GM12892 (cell line): Measurements from ENCODE around the gene GTF2I. TPM values are rescaled to one million over a fixed set of nuclear protein-coding genes. Genes with fewer than 3 reads are reported as not detected.

ENCODE experiments used
- DNase-seq: peaks from one replicate; pipeline ENCODE4 v3.0.0; 2011; ENCODE audit not compliant: insufficient read length
- FAIRE-seq: peaks from 2 replicates; lab custom pipeline; 2011; peaks lifted over from hg19 to GRCh38; lab: Jason Lieb, UNC
- POLR2A ChIP-seq: IDR thresholded peaks from 2 replicates; pipeline ENCODE4 v1.6.1; 2011; ENCODE audit warnings: low read depth, low read length, control low read depth
- POLR2AphosphoS5 ChIP-seq: IDR thresholded peaks from 2 replicates; pipeline ENCODE4 v1.6.1; 2011; ENCODE audit warnings: low read depth, low read length, control low read depth
- TAF1 ChIP-seq: IDR thresholded peaks from 2 replicates; pipeline ENCODE4 v1.6.1; 2011; ENCODE audit warnings: low read depth, mild to moderate bottlenecking, control low read depth, low read length, borderline replicate concordance
- polyA plus RNA-seq: library from polyadenylated mRNA; unstranded; fragments of >200 nt; gene quantifications from one replicate; pipeline ENCODE4 v1.2.1, GENCODE V29; 2012; ENCODE audit warnings: missing spikeins, inconsistent platforms; ENCODE audit not compliant: missing spikeins

The GTF2I gene
- 103 TPM for polyA plus RNA-seq

GRCh38 chr7:74657692-74658177 lies at the start of gene GTF2I:
Gene GTF2I, plus strand, starts transcription at chr7:74657718. Its CDS starts 31,411 bp downstream, at chr7:74689129.
- no peak for DNase-seq
- no peak for TF ChIP-seq TAF1
- no peak for TF ChIP-seq POLR2AphosphoS5
- no peak for TF ChIP-seq POLR2A

GRCh38 chr7:74612015-74612829 lies 45.3 kb upstream of the GTF2I start:
- FAIRE-seq (no peak), DNase-seq (no peak)
- TF ChIP-seq TAF1 (no peak), POLR2A (no peak), POLR2AphosphoS5 (no peak)

More at GRCh38 chr7:74657692-74658177, at the start of gene GTF2I:
- no peak for FAIRE-seq

DNA sequence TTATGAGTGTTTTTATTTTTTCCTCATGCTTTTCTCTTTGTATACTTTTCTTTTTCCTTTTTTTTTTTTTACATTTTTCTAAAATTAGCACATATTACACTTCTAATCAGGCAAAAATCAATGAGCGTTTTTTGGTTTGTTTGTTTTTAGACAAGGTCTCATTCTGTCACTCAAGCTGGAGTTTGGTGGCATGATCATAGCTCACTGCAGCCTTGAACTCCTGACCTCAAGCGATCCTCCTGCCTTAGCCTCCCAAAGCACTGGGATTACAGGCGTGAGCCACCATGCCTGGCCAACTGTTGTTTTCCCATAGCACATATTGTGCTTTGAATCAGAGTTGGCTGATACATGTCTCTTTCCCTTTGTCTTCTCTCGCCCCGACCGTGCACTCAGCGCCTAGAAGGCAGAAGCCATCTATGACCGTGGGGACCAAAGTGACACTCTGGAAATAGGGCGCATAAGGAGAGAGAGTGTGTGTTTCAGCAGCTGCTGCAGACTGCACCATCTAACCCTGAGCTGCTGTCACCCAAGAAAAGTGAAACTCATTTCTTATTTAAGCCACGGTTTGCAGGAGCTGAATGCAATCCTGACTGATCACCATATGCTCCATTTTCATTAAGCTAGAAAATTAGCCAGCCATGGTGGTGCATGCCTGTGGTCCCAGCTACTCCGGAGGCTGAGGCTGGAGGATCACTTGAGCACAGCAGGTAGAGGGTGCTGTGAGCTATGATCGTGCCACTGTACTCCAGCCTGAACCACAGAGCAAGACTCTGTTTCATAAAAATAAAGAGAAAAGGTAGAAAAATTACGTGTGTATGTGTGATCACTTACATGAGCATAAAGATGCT lies 41.4 kb upstream of the GTF2I start:
- TF ChIP-seq TAF1, result no peak
- TF ChIP-seq POLR2AphosphoS5, result no peak
- TF ChIP-seq POLR2A, result no peak
- FAIRE-seq, result no peak
- no peak for DNase-seq

- FAIRE-seq (no peak), DNase-seq (no peak)
- TF ChIP-seq POLR2AphosphoS5 (no peak), POLR2A (no peak), TAF1 (no peak)
Observed at GRCh38 chr7:74617180-74617744, 40.3 kb upstream of the GTF2I start.

DNA sequence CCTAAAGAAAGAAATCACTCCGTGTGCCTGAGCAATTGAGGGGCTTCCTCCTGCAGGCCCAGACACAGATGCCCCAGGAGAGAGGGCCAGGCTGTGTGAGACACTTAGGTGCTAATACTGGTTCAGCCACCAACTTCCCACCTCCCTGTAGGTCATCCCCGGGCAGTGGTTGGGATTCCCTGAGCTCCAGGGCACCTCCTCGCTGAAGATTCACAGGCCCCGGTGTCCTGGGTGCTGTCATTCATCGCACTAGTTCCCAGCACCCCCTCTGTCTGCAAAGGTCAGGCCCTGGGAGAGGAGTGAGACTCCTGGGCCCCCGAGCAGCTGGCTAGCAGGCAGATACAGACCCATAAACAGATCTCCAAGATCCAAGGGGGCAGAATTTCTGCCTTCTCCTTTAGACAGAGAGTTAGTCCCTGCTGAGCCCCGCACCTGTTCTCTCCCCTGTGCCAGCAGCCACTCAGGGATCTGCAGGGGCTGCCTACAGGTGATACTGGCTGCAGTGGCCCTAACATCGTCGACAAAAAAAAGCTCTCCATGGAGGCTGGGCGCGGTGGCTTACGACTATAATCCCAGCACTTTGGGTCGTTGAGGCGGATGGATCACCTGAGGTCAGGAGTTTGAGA lies 38.2 kb upstream of the GTF2I start:
- no peak for DNase-seq
- TF ChIP-seq POLR2AphosphoS5, result no peak
- TF ChIP-seq POLR2A, result no peak
- TF ChIP-seq TAF1, result no peak
- FAIRE-seq, result no peak

DNA sequence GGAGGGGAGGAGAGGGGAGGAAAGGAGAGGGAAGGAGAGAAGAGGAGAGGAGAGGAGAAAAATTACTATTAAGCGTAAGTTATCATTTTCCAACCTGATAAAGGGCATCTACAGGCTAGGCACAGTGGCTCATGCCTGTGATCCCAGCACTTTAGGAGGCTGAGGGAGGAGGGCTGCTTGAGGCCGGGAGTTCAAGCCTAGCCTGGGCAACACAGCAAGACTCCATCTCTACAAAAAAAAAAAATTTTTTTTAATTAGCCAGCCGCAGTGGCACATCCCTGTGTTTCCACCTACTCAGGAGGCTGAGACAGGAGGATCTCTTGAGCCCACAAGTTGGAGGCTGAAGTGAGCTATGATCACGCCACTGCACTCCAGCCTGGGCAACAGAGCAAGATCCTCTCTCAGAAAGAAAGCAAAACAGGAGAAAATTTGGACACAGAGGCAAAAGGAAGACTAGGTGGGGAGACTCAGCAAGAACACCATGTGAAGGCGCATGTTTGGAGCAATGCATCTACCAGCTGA lies 35.2 kb upstream of the GTF2I start:
- DNase-seq (no peak), FAIRE-seq (no peak)
- TF ChIP-seq TAF1 (no peak), POLR2AphosphoS5 (no peak), POLR2A (no peak)

DNA sequence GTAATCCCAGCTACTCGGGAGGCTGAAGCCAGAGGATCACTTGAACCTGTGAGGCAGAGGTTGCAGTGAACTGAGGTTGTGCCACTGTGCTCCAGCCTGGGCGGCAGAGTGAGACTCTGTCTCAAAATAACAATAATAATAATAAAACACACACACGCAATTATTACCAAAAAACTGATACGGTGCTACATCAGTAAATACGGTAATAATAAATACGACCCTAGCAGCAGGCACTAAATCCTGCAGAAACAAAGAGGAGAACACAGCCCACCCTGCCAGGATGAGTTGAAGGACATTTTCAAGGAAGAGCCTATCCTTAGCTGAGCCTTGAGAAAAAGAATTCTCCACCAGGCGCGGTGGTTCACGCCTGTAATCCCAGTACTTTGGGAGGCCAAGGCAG lies 34.4 kb upstream of the GTF2I start:
- no peak for FAIRE-seq
- no peak for TF ChIP-seq POLR2A
- no peak for TF ChIP-seq POLR2AphosphoS5
- TF ChIP-seq TAF1, result no peak
- no peak for DNase-seq

- no peak for FAIRE-seq
Observed at GRCh38 chr7:74625446-74625845, 32.1 kb upstream of the GTF2I start.

GRCh38 chr7:74627661-74628411 lies 29.7 kb upstream of the GTF2I start:
- FAIRE-seq, result no peak

More at GRCh38 chr7:74625446-74625845, 32.1 kb upstream of the GTF2I start:
- TF ChIP-seq POLR2AphosphoS5, result no peak
- no peak for TF ChIP-seq POLR2A
- TF ChIP-seq TAF1, result no peak
- no peak for DNase-seq

GRCh38 chr7:74632505-74632904 lies 25.0 kb upstream of the GTF2I start:
- TF ChIP-seq POLR2A (no peak), POLR2AphosphoS5 (no peak), TAF1 (no peak)
- DNase-seq (no peak), FAIRE-seq (no peak)

More at GRCh38 chr7:74627661-74628411, 29.7 kb upstream of the GTF2I start:
- DNase-seq, result no peak
- no peak for TF ChIP-seq POLR2AphosphoS5
- no peak for TF ChIP-seq POLR2A
- no peak for TF ChIP-seq TAF1
